ENCODE results near the gene TPSD1.
"Not testable (repeated sequence)": the region's sequence is repeated elsewhere in the genome, so short reads cannot be mapped to it uniquely, and the experiment has no call there.

Gene TPSD1

GRCh38 chr16:1265826-1266225 lies 10.0 kb downstream of the TPSD1 start:
- DNase-seq (ENCODE audit: low spot score) = no peak
- TF ChIP-seq CTCF (IDR thresholded peaks at IDR 0.05; ENCODE audit: extremely low read depth, missing control alignments) = no peak

GRCh38 chr16:1269418-1269817 lies 13.5 kb downstream of the TPSD1 start:
- DNase-seq (ENCODE audit: low spot score) = not testable (repeated sequence)

- DNase-seq (ENCODE audit: low spot score) = no peak
- TF ChIP-seq CTCF (IDR thresholded peaks at IDR 0.05; ENCODE audit: extremely low read depth, missing control alignments) = no peak
Measured at GRCh38 chr16:1271380-1271723, 15.5 kb downstream of the TPSD1 start.

GRCh38 chr16:1271724-1272413 lies 16.0 kb downstream of the TPSD1 start:
- DNase-seq (ENCODE audit: low spot score) = not testable (repeated sequence)

- DNase-seq (ENCODE audit: low spot score) = no peak
- TF ChIP-seq CTCF (IDR thresholded peaks at IDR 0.05; ENCODE audit: extremely low read depth, missing control alignments) = no peak
Measured at GRCh38 chr16:1272453-1273198, 16.8 kb downstream of the TPSD1 start.

GRCh38 chr16:1273816-1274215 lies 17.9 kb downstream of the TPSD1 start:
- TF ChIP-seq CTCF (IDR thresholded peaks at IDR 0.05; ENCODE audit: extremely low read depth, missing control alignments) = no peak

GRCh38 chr16:1274767-1275166 lies 18.9 kb downstream of the TPSD1 start:
- DNase-seq (ENCODE audit: low spot score) = no peak
- TF ChIP-seq CTCF (IDR thresholded peaks at IDR 0.05; ENCODE audit: extremely low read depth, missing control alignments) = no peak

More at GRCh38 chr16:1273816-1274215, 17.9 kb downstream of the TPSD1 start:
- no peak for DNase-seq (ENCODE audit: low spot score)

- no peak for TF ChIP-seq CTCF (IDR thresholded peaks at IDR 0.05; ENCODE audit: extremely low read depth, missing control alignments)
- no peak for DNase-seq (ENCODE audit: low spot score)
Measured at GRCh38 chr16:1275791-1276579, 20.1 kb downstream of the TPSD1 start.

Measured in GM20000 (cell line).